Endothelial cell of umbilical vein (primary cell): ENCODE measurements around the gene GRM8.

Source experiments
- CTCF ChIP-seq, 2 donors: IDR thresholded peaks; 1 replicate in 1 of 2; 2 replicates in 1 of 2; pipeline ENCODE4 v1.5.1; 2011; ENCODE audit warnings: low read length in 2 of 2, mild to moderate bottlenecking in 2 of 2, moderate library complexity in 2 of 2, control low read depth in 1 of 2, inconsistent platforms in 1 of 2, low read depth in 1 of 2; ENCODE audit not compliant: insufficient read depth in 1 of 2; ENCODE audit errors: extremely low read depth in 1 of 2
- EZH2 ChIP-seq: IDR thresholded peaks from 2 replicates; pipeline ENCODE4 v1.6.1; 2012; ENCODE audit warnings: borderline replicate concordance, low read depth, mild to moderate bottlenecking, moderate library complexity, low read length, inconsistent platforms; ENCODE audit not compliant: severe bottlenecking
- FOS ChIP-seq: IDR thresholded peaks from 2 replicates; pipeline ENCODE4 v1.6.1; 2011; ENCODE audit warnings: mild to moderate bottlenecking, low read length, moderate library complexity, borderline replicate concordance; ENCODE audit not compliant: insufficient read depth
- GATA2 ChIP-seq: IDR thresholded peaks from 2 replicates; pipeline ENCODE4 v1.7.0; 2011; ENCODE audit warnings: low read depth, mild to moderate bottlenecking, moderate library complexity, mixed read lengths, low read length; ENCODE audit not compliant: insufficient read length, insufficient read depth
- JUN ChIP-seq: IDR thresholded peaks from 2 replicates; pipeline ENCODE4 v1.6.1; 2011; ENCODE audit warnings: borderline replicate concordance, low read depth; ENCODE audit not compliant: insufficient read length, insufficient read depth
- MAX ChIP-seq: IDR thresholded peaks from 2 replicates; pipeline ENCODE4 v1.6.1; 2011; ENCODE audit not compliant: insufficient read depth, insufficient read length
- MYC ChIP-seq: IDR thresholded peaks from one replicate; pipeline ENCODE4 v1.6.1; 2011; ENCODE audit warnings: mild to moderate bottlenecking, low read depth, low read length
- POLR2A ChIP-seq: IDR thresholded peaks from 2 replicates; pipeline ENCODE4 v1.6.1; 2012; ENCODE audit warnings: low read depth, mild to moderate bottlenecking, control low read depth, low read length
- POLR2AphosphoS5 ChIP-seq: IDR thresholded peaks from 2 replicates; pipeline ENCODE4 v1.6.1; 2012; ENCODE audit warnings: low read depth, mild to moderate bottlenecking, control low read depth, low read length, moderate library complexity; ENCODE audit not compliant: insufficient read depth

GRCh38 chr7:126529254-126529653, 723.5 kb downstream of the GRM8 start:
- TF ChIP-seq MAX (no peak), CTCF (IDR thresholded peaks at IDR 0.05; ENCODE audit: extremely low read depth in 1 of 2, insufficient read depth in 1 of 2, low read depth in 1 of 2, low read length in 2 of 2) (no peak), POLR2A (no peak), EZH2 (no peak), JUN (no peak), POLR2AphosphoS5 (no peak), MYC (no peak), FOS (no peak), GATA2 (no peak)
